ENCODE data around the gene FZD1. TPM values are rescaled to one million over a fixed set of nuclear protein-coding genes. Genes with fewer than 3 reads are reported as not detected.
A peak's percentile ranks its signal among the peaks of the same experiment; 100 is the strongest.

Gene FZD1
- total and polyA plus RNA-seq, 2 of the 4 experiments (the other 2 are of a cell fraction): 3.6 to 6.8 TPM

DNA sequence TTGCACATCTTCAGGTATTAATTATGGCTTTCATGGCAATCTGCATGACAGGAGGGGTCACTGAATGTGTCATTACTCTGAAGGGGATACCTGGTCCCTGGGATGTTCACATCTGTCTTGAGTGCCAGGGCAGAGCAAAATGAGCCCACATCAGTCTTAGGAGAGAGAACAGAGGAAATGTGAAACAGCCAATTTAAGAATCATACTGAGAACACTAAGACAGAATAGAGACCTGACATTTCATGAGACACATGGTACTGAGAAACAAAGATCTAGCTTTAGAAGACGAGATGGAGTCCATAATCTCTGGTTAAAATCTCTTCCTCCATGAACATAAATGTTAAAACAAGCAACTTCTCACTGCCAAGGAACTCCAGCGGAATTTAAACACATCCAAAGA is 34.1 kb upstream of the FZD1 start:
- Histone ChIP-seq H3K4me1 (ENCODE audit: control insufficient read depth, insufficient read depth, low read length) (peaks cover 8% of the 10 kb centered on the region), H3K27ac (ENCODE audit: insufficient read depth, low read length) (no peak overlapping the region), H3K36me3 (ENCODE audit: control insufficient read depth, insufficient read depth, low read length) (no peaks in the 10 kb centered on the region), H4K91ac (ENCODE audit: insufficient read depth, low read depth, low read length) (no peak overlapping the region), H2AK9ac (replicated peaks; ENCODE audit: low read depth, low read length, poor library complexity) (no peak overlapping the region), H3K9me3 (ENCODE audit: control insufficient read depth, insufficient read depth, low read length) (peaks cover 4% of the 10 kb centered on the region; the same call in 1 of the 2 replicates), H4K20me1 (ENCODE audit: insufficient read depth, low read length) (no peaks in the 10 kb centered on the region; the same call in 1 of the 2 replicates), H4K5ac (ENCODE audit: low read depth, low read length) (no peak overlapping the region), H3K23ac (ENCODE audit: low read depth, low read length) (no peak overlapping the region), H2BK5ac (ENCODE audit: low read depth, low read length, poor library complexity, severe bottlenecking) (no peak overlapping the region), H3K27me3 (ENCODE audit: control insufficient read depth, insufficient read depth, low read length) (no peaks in the 10 kb centered on the region), H3K56ac (ENCODE audit: extremely low read depth, insufficient read depth, low read length) (no peak overlapping the region), H2AFZ (replicated peaks; ENCODE audit: low read length, poor library complexity) (no peak overlapping the region), H3K18ac (ENCODE audit: low read depth, low read length) (no peak overlapping the region), H3K79me1 (ENCODE audit: low read depth in 1 of 2, low read length in 2 of 2) (no peaks in the 10 kb centered on the region), H3K4me2 (ENCODE audit: low read depth, low read length) (no peak overlapping the region), H4K8ac (ENCODE audit: low read depth in 2 of 2, low read length in 2 of 2) (no peak overlapping the region), H3K4me3 (ENCODE audit: insufficient read depth, low read depth, low read length) (no peak overlapping the region), H3K4ac (ENCODE audit: low read depth, low read length) (no peak overlapping the region), H2BK15ac (ENCODE audit: low read depth, low read length) (no peak overlapping the region), H2BK120ac (ENCODE audit: low read depth, low read length) (no peak overlapping the region), H2BK20ac (ENCODE audit: low read depth, low read length) (peak overlapping the region; percentile 37; the same call in 1 of the 2 replicates), H3K9me1 (ENCODE audit: insufficient read depth, low read length) (peaks cover 3% of the 10 kb centered on the region; the same call in 1 of the 2 replicates), H2AK5ac (ENCODE audit: low read depth, low read length) (no peak overlapping the region; the same call in 1 of the 2 replicates), H3K9ac (ENCODE audit: low read depth, low read length) (no peak overlapping the region), H3K14ac (replicated peaks; ENCODE audit: low read depth, low read length) (no peak overlapping the region)
- no peak for DNase-seq
- no peak for ATAC-seq (ENCODE audit: low read depth)
- no CpG with 5 or more reads among the region's 2 CpGs for WGBS, 2 experiments (ENCODE audit: extremely low coverage in 2 of 2, insufficient read length in 1 of 2)
- no peak for TF ChIP-seq NFE2L2 (IDR thresholded peaks at IDR 0.05; ENCODE audit: low read depth, low read length)
- ChIA-PET CTCF (no interaction called here), POLR2A (ENCODE audit: unreplicated experiment) (no interaction called here)
- dilution Hi-C loops (cut with HindIII; ENCODE audit: low sequenced_read_pairs, unreplicated experiment) (no loop called here), intact Hi-C loops (cut with micrococcal nuclease) (no loop called here), in situ Hi-C loops (cut with MboI; ENCODE audit: low sequenced_read_pairs) (no loop called here)
- no TSS peak for BruUV-seq (replicated peaks)
